Endothelial cell of umbilical vein (primary cell): Measurements from ENCODE around the gene CHD9. TPM values are rescaled to one million over a fixed set of nuclear protein-coding genes. Genes with fewer than 3 reads are reported as not detected.

Source experiments
- BruUV-seq: library from RNA; stranded (reverse); fragments of 400-500 nt; replicated peaks from 2 replicates; lab custom pipeline; 2021; lab: Mats Ljungman, UMichigan
- CTCF ChIA-PET: fragments of 300-600, 350-600 bp; sonication (Branson Sonifier 250); formaldehyde crosslinking; loops from one replicate; lab custom pipeline; 2021; ENCODE audit warnings: antibody characterized with exemption, inconsistent platforms; lab: Charles Lee
- POLR2A ChIA-PET: fragments of 300-600, 350-600 bp; sonication (Branson Sonifier 250); formaldehyde crosslinking; loops from one replicate; lab custom pipeline; 2021; ENCODE audit warnings: antibody characterized with exemption, inconsistent platforms; lab: Charles Lee
- DNase-seq: peaks from one replicate; pipeline ENCODE4 v3.0.0-alpha.2; 2011; ENCODE audit warnings: low read depth, low spot score
- FAIRE-seq: peaks from 2 replicates; lab custom pipeline; 2011; peaks lifted over from hg19 to GRCh38; lab: Jason Lieb, UNC
- H2AFZ ChIP-seq: 2 replicates; pipeline ENCODE4 v1.6.0; 2012; ENCODE audit warnings: low read depth, low read length, control low read depth, inconsistent platforms
- H3K27ac ChIP-seq: 2 replicates; pipeline ENCODE4 v1.5.1; 2011; ENCODE audit warnings: low read depth, mild to moderate bottlenecking, control low read depth, low read length, moderate library complexity; ENCODE audit not compliant: insufficient read depth
- H3K27me3 ChIP-seq, 2 experiments: 2 replicates each; pipeline versions ENCODE4 v1.6.0 to v1.6.1; 2011; ENCODE audit warnings: low read length in 2 of 2, mixed read lengths in 1 of 2; ENCODE audit not compliant: control insufficient read depth in 2 of 2, insufficient read depth in 2 of 2
- H3K36me3 ChIP-seq, 2 experiments: 2 replicates in 1 of 2; 3 replicates in 1 of 2; pipeline ENCODE4 v1.5.1; 2011; ENCODE audit warnings: low read length in 2 of 2, mild to moderate bottlenecking in 1 of 2, moderate library complexity in 1 of 2; ENCODE audit not compliant: control insufficient read depth in 2 of 2, insufficient read depth in 2 of 2; ENCODE audit errors: extremely low read depth in 1 of 2
- H3K4me1 ChIP-seq: 3 replicates; pipeline ENCODE4 v1.5.1; 2011; ENCODE audit warnings: mild to moderate bottlenecking, low read length; ENCODE audit not compliant: control insufficient read depth, insufficient read depth; ENCODE audit errors: extremely low read depth
- H3K4me2 ChIP-seq: 2 replicates; pipeline ENCODE4 v1.6.1; 2011; ENCODE audit warnings: low read length, control low read depth, mixed read lengths; ENCODE audit not compliant: insufficient read depth
- H3K4me3 ChIP-seq, 3 experiments: fragments of 200-600 bp in 1 of 3; sonication (generic), shearing (Covaris generic) in 1 of 3; replicated peaks in 1 of 3; 2 replicates each; pipeline ENCODE4 v1.5.1; 2011 to 2016; ENCODE audit warnings: control low read depth in 3 of 3, low read length in 3 of 3, mild to moderate bottlenecking in 2 of 3, inconsistent platforms in 1 of 3, low read depth in 1 of 3, moderate library complexity in 1 of 3; ENCODE audit not compliant: insufficient read depth in 1 of 3
- H3K79me2 ChIP-seq: 2 replicates; pipeline ENCODE4 v1.6.0; 2012; ENCODE audit warnings: low read length, inconsistent platforms; ENCODE audit not compliant: control insufficient read depth, insufficient read depth
- H3K9ac ChIP-seq: replicated peaks from 2 replicates; pipeline ENCODE3; 2011; ENCODE audit warnings: low read length, control low read depth; ENCODE audit not compliant: insufficient read depth; ENCODE audit errors: extremely low read depth
- H3K9me1 ChIP-seq: replicated peaks from 3 replicates; pipeline ENCODE4 v1.6.0; 2011; ENCODE audit warnings: mild to moderate bottlenecking, low read length; ENCODE audit not compliant: control insufficient read depth, insufficient read depth; ENCODE audit errors: extremely low read depth
- H3K9me3 ChIP-seq: replicated peaks from 2 replicates; pipeline ENCODE4 v1.5.1; 2012; ENCODE audit warnings: low read length, inconsistent platforms; ENCODE audit not compliant: control insufficient read depth, insufficient read depth
- H4K20me1 ChIP-seq: replicated peaks from 2 replicates; pipeline ENCODE3; 2011; ENCODE audit warnings: mild to moderate bottlenecking, low read length; ENCODE audit not compliant: control insufficient read depth, insufficient read depth; ENCODE audit errors: extremely low read depth
- CTCF ChIP-seq, 2 donors: IDR thresholded peaks; 1 replicate in 1 of 2; 2 replicates in 1 of 2; pipeline ENCODE4 v1.5.1; 2011; ENCODE audit warnings: low read length in 2 of 2, mild to moderate bottlenecking in 2 of 2, moderate library complexity in 2 of 2, control low read depth in 1 of 2, inconsistent platforms in 1 of 2, low read depth in 1 of 2; ENCODE audit not compliant: insufficient read depth in 1 of 2; ENCODE audit errors: extremely low read depth in 1 of 2
- EZH2 ChIP-seq: IDR thresholded peaks from 2 replicates; pipeline ENCODE4 v1.6.1; 2012; ENCODE audit warnings: borderline replicate concordance, low read depth, mild to moderate bottlenecking, moderate library complexity, low read length, inconsistent platforms; ENCODE audit not compliant: severe bottlenecking
- FOS ChIP-seq: IDR thresholded peaks from 2 replicates; pipeline ENCODE4 v1.6.1; 2011; ENCODE audit warnings: mild to moderate bottlenecking, low read length, moderate library complexity, borderline replicate concordance; ENCODE audit not compliant: insufficient read depth
- GATA2 ChIP-seq: IDR thresholded peaks from 2 replicates; pipeline ENCODE4 v1.7.0; 2011; ENCODE audit warnings: low read depth, mild to moderate bottlenecking, moderate library complexity, mixed read lengths, low read length; ENCODE audit not compliant: insufficient read length, insufficient read depth
- JUN ChIP-seq: IDR thresholded peaks from 2 replicates; pipeline ENCODE4 v1.6.1; 2011; ENCODE audit warnings: borderline replicate concordance, low read depth; ENCODE audit not compliant: insufficient read length, insufficient read depth
- MAX ChIP-seq: IDR thresholded peaks from 2 replicates; pipeline ENCODE4 v1.6.1; 2011; ENCODE audit not compliant: insufficient read depth, insufficient read length
- MYC ChIP-seq: IDR thresholded peaks from one replicate; pipeline ENCODE4 v1.6.1; 2011; ENCODE audit warnings: mild to moderate bottlenecking, low read depth, low read length
- POLR2A ChIP-seq: IDR thresholded peaks from 2 replicates; pipeline ENCODE4 v1.6.1; 2012; ENCODE audit warnings: low read depth, mild to moderate bottlenecking, control low read depth, low read length
- POLR2AphosphoS5 ChIP-seq: IDR thresholded peaks from 2 replicates; pipeline ENCODE4 v1.6.1; 2012; ENCODE audit warnings: low read depth, mild to moderate bottlenecking, control low read depth, low read length, moderate library complexity; ENCODE audit not compliant: insufficient read depth
- dilution Hi-C: fragments of 300-500 bp; cut with MboI; formaldehyde crosslinking; loops from one replicate; pipeline ENCODE4 v1.15.0; 2019; ENCODE audit warnings: low sequenced_read_pairs; ENCODE audit not compliant: extremely low pct_ligation_motif_present
- intact Hi-C: fragments of 100-400 bp; cut with micrococcal nuclease; formaldehyde crosslinking; loops from one replicate; pipeline ENCODE4 v1.10.0; 2022
- polyA plus RNA-seq, 4 experiments: library from polyadenylated mRNA; depleted of rRNA in 3 of 4; stranded (reverse) in 3 of 4; unstranded in 1 of 4; fragments of >200 nt; gene quantifications; 2 replicates each; pipeline versions ENCODE4 v1.2.1 to v1.2.3, GENCODE V29; 2011 to 2012; ENCODE audit warnings: missing spikeins in 1 of 4
- total RNA-seq: library from RNA; stranded (reverse); gene quantifications from 2 replicates; pipeline ENCODE4 v1.2.3, GENCODE V29; 2021

CHD9 gene
- total and polyA plus RNA-seq, 2 donors (not counting 3 experiments of a cell fraction or from before 2014, with no cell fraction given) = 9.9 to 59.2 TPM

DNA sequence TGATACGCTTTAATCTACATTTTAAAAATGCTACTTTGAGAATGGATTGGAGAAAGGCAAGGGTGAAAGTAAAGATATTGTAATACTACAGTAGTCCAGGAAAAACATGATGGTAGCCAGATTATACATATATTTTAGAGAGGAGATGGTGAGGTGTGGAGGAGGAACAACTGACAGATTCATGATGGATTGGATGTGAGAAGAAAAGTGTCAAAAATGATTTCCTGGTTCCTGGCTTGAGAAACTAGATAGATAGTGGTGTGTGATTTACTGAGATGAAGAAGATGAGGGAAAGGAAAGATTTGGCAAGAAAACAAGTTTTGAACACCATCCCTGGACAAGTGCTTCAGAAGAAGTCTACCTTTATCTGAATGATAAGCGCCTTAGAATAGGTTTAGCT, 80.5 kb downstream of the CHD9 start:
- intact Hi-C loops = no loop called here
- Histone ChIP-seq H3K4me1 (peaks cover 11% of the 10 kb centered on the region), H4K20me1 (peaks cover 6% of the 10 kb centered on the region), H3K9me3 (no peaks in the 10 kb centered on the region), H2AFZ (no peak overlapping the region), H3K36me3 (no peaks in the 10 kb centered on the region), H3K4me3 (no peak overlapping the region), H3K4me2 (no peak overlapping the region), H3K9me1 (no peaks in the 10 kb centered on the region), H3K79me2 (peaks cover 29% of the 10 kb centered on the region), H3K27me3 (no peaks in the 10 kb centered on the region), H3K27ac (no peak overlapping the region), H3K9ac (no peak overlapping the region)
- CTCF ChIA-PET = interaction anchor here (1.2 to 2.0 kb wide), 2 partner anchors 80 to 148 kb away, joined by 4 to 7 read pairs; partner anchors contain the start of gene CHD9
- BruUV-seq = no TSS peak
- DNase-seq (no peak), FAIRE-seq (no peak)
- TF ChIP-seq MAX = no peak
- TF ChIP-seq CTCF (IDR thresholded peaks at IDR 0.05; ENCODE audit: extremely low read depth in 1 of 2, insufficient read depth in 1 of 2, low read depth in 1 of 2, low read length in 2 of 2) = no peak
- no peak for TF ChIP-seq FOS
- no peak for TF ChIP-seq JUN
- no peak for TF ChIP-seq GATA2
- no peak for TF ChIP-seq POLR2AphosphoS5
- TF ChIP-seq EZH2 = no peak
- TF ChIP-seq MYC = no peak
- TF ChIP-seq POLR2A = no peak
- dilution Hi-C loops = no loop called here
- POLR2A ChIA-PET = no interaction called here
